ENCODE data around the gene SLC43A2. TPM values are rescaled to one million over a fixed set of nuclear protein-coding genes. Genes with fewer than 3 reads are reported as not detected.
"Not testable (repeated sequence)": the region's sequence is repeated elsewhere in the genome, so short reads cannot be mapped to it uniquely, and the experiment has no call there.

The SLC43A2 gene
- total and polyA plus RNA-seq, 2 donors = 6.8 to 19.6 TPM

DNA sequence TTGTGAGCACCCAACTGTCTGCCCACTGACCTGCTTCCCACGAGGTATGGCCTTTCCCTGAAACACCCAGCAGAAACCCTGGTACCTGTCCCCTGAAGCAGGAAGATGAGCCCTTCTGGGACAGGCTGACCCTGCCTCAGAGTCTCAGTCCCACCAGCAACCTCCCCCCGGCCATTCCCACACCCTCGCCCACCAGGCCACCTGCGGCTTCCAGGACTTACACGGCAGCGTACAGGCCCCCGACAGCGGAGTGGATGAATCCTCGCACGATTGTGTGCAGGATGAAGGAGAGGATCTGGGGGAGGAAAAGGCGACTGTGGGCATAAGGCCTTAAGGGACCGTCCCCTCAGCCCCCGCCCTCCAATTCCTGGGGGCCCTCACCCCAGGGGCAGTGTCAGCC lies 50.6 kb downstream of the SLC43A2 start:
- peak overlapping the region; percentile 87 for H3K27ac ChIP-seq (ENCODE audit: low read depth)
- H3K36me3 ChIP-seq (ENCODE audit: insufficient read depth) = no peaks in the 10 kb centered on the region
- no peaks in the 10 kb centered on the region for H3K4me1 ChIP-seq (ENCODE audit: insufficient read depth)
- WGBS = 94% methylated on average over 13 of the region's 13 CpGs
- no peak overlapping the region for H3K4me3 ChIP-seq (ENCODE audit: low read depth, low read length)
- DNase-seq (ENCODE audit: extremely low spot score) = no peak

DNA sequence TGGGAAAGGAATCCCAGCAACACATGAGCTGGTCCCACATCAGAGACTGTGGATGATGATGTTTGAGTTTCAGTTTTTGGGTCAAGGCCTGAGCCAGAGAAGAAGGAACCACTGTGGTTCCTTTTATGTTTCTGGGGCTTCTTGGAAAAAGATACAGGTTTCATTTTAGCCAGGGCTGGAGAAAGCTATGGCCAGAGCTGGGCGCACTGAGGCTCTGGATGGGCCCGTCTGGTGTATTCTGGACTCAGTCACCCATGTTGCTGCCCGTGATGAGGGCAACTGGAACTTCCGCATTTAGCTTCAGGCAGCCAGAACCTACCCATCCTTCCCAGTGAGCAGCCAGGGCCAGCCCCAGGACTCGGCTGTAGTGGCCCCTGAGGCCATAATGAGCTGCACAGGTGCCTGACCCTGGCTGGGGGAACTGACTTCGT lies 51.0 kb downstream of the SLC43A2 start:
- no peak overlapping the region for H3K4me3 ChIP-seq (ENCODE audit: low read depth, low read length)
- no peaks in the 10 kb centered on the region for H3K4me1 ChIP-seq (ENCODE audit: insufficient read depth)
- no peak for DNase-seq (ENCODE audit: extremely low spot score)
- 81% methylated on average over 6 of the region's 6 CpGs for WGBS
- no peaks in the 10 kb centered on the region for H3K36me3 ChIP-seq (ENCODE audit: insufficient read depth)
- peak overlapping the region; percentile 87 for H3K27ac ChIP-seq (ENCODE audit: low read depth)

DNA sequence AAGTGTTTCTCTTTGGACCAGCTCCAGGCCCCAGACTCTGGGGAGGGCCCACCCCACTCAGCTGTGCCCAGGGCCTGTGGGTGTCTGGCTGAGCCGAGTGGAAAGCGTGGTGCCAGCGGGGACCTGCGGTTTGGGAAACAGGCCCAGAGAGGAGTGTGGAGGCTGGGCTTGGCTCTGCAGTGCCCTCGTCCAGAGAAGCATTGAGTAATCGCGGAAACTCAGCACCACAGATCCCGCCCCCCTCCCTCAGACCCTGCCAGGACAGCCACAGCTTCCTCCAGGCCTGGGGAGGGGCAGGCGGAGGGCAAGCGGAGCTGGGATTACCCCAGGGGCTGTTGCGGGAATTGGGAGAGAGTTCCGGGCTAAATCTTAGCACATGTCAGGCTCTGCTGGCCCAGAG lies 51.5 kb downstream of the SLC43A2 start:
- H3K36me3 ChIP-seq (ENCODE audit: insufficient read depth) = no peaks in the 10 kb centered on the region
- peak overlapping the region; percentile 87 for H3K27ac ChIP-seq (ENCODE audit: low read depth)
- 16% methylated on average over 12 of the region's 12 CpGs for WGBS
- DNase-seq (ENCODE audit: extremely low spot score) = no peak
- H3K4me1 ChIP-seq (ENCODE audit: insufficient read depth) = no peaks in the 10 kb centered on the region
- no peak overlapping the region for H3K4me3 ChIP-seq (ENCODE audit: low read depth, low read length)

DNA sequence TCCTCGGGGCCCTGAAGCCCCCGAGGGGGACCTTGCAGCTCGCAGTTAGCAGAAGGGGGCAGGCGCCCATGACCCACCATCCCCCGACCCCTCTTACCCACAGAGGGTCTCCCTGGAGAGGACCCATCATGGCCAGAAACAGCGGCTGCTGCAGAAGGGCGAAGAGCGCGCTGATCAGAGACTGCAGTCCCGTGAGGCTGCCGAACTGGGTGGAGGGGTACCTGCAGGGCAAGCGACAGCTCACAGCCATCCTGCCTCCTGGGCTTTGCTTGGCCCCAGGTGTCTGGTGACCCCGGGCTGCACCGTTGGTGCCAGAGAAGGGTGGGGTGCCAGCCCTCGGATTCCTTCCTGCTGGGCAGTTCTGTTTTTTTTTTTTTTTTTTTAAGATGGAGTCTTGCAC lies 52.1 kb downstream of the SLC43A2 start:
- 93% methylated on average over 15 of the region's 15 CpGs for WGBS
- DNase-seq (ENCODE audit: extremely low spot score) = no peak
- Histone ChIP-seq H3K4me1 (ENCODE audit: insufficient read depth) (no peaks in the 10 kb centered on the region), H3K4me3 (ENCODE audit: low read depth, low read length) (no peak overlapping the region), H3K36me3 (ENCODE audit: insufficient read depth) (no peaks in the 10 kb centered on the region), H3K27ac (ENCODE audit: low read depth) (no peak overlapping the region)

GRCh38 chr17:1574697-1575471 lies 53.8 kb downstream of the SLC43A2 start:
- WGBS = 39% methylated on average over 45 of the region's 45 CpGs
- no peak for DNase-seq (ENCODE audit: extremely low spot score)
- H3K36me3 ChIP-seq (ENCODE audit: insufficient read depth) = no peaks in the 10 kb centered on the region
- H3K4me1 ChIP-seq (ENCODE audit: insufficient read depth) = no peaks in the 10 kb centered on the region
- H3K4me3 ChIP-seq (ENCODE audit: low read depth, low read length) = no peak overlapping the region
- peak overlapping the region; percentile 44 for H3K27ac ChIP-seq (ENCODE audit: low read depth)

DNA sequence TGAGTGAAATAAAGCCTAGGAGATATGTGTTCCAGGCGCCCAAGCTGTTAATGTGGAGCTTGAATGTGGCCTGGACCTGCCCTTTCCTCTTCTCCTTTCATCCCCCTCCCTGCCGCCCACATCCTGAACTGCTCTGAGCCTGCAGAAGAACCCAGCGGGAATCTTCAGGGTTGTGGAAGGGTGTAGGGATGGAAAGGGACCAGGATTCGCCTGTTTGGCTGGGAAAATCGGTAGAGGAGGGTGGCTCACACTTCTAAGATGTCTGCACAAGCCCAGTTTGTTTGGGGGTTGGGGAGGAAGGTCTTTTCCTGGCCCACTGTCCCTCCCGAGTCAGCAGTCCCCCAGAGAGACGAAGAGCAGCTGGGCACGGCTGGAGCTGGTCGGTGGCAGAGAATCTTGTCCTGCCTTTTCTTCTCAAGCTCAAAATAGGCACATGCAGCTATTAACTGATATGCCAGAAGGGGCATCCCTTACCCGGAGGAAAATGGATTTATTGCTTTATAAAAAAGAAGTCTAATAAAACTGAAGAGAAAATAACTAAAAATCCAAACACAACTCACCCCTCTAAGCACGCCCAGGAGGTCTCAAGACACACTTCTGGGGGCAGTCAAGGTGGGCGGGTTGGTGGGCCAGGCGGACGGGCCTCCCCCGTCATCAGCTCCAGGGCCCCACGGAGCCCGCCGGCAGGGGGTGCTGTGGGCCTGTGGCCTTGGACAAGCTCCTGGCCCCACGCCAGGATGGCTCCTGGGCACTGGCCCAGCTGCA lies 54.5 kb downstream of the SLC43A2 start:
- DNase-seq (ENCODE audit: extremely low spot score) = no peak
- Histone ChIP-seq H3K4me1 (ENCODE audit: insufficient read depth) (no peaks in the 10 kb centered on the region), H3K36me3 (ENCODE audit: insufficient read depth) (no peaks in the 10 kb centered on the region), H3K4me3 (ENCODE audit: low read depth, low read length) (no peak overlapping the region), H3K27ac (ENCODE audit: low read depth) (no peak overlapping the region)
- 15% methylated on average over 19 of the region's 19 CpGs for whole genome bisulfite sequencing

DNA sequence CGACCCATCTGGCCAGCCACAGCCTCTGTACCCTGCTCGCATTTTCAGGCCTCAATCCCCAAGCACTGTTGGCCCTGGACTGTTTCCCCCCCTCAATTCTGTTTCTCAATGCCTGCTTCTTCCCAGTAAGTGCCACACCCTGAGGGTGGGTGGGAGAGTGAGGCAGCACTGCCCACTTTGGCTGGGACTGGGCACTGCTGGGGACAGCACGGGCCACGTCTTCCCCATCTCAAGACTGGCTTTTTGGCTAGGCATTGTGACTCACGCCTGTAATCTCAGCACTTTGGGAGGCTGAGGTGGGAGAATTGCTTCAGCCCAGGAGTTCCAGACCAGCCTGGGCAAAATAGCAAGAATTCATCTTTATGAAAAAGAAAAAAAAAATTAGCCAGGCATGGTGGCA lies 56.0 kb downstream of the SLC43A2 start:
- H3K36me3 ChIP-seq (ENCODE audit: insufficient read depth); H3K4me3 ChIP-seq (ENCODE audit: low read depth, low read length); H3K27ac ChIP-seq (ENCODE audit: low read depth); H3K4me1 ChIP-seq (ENCODE audit: insufficient read depth); DNase-seq (ENCODE audit: extremely low spot score): not testable (repeated sequence)
- 85% methylated on average over 5 of the region's 5 CpGs for WGBS

DNA sequence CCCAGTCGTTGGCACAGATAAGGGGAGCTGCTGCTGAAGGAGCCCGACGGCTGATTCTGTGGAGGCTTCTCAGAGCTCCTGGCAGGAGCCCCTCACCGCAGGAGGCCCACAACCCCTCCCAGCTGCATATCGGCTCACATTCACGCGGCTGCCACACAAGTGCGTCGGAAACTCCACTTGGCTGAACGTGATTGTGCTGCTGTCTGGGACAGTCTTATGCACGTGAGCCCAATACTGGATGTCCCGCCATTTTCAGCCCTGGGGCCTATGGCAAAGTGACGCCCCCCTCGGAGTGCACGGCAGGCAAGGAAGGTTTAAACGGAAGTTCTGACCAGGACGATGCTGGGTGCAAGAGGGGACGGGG lies 57.3 kb downstream of the SLC43A2 start:
- WGBS = 78% methylated on average over 18 of the region's 18 CpGs

GRCh38 chr17:1568950-1569810 lies 59.5 kb downstream of the SLC43A2 start:
- Histone ChIP-seq H3K27ac (ENCODE audit: low read depth) (no peak overlapping the region), H3K36me3 (ENCODE audit: insufficient read depth) (no peaks in the 10 kb centered on the region), H3K4me3 (ENCODE audit: low read depth, low read length) (no peak overlapping the region), H3K4me1 (ENCODE audit: insufficient read depth) (no peaks in the 10 kb centered on the region)
- DNase-seq (ENCODE audit: extremely low spot score) = no peak
- WGBS = 60% methylated on average over 27 of the region's 27 CpGs

More for the DNA sequence above, 57.3 kb downstream of the SLC43A2 start:
- H3K4me1 ChIP-seq (ENCODE audit: insufficient read depth) = no peaks in the 10 kb centered on the region
- no peak overlapping the region for H3K27ac ChIP-seq (ENCODE audit: low read depth)
- no peak overlapping the region for H3K4me3 ChIP-seq (ENCODE audit: low read depth, low read length)
- H3K36me3 ChIP-seq (ENCODE audit: insufficient read depth) = no peaks in the 10 kb centered on the region
- no peak for DNase-seq (ENCODE audit: extremely low spot score)

GRCh38 chr17:1566505-1567199 lies 62.0 kb downstream of the SLC43A2 start:
- no peaks in the 10 kb centered on the region for H3K36me3 ChIP-seq (ENCODE audit: insufficient read depth)
- 60% methylated on average over 14 of the region's 14 CpGs for WGBS

GRCh38 chr17:1565877-1566276 lies 62.8 kb downstream of the SLC43A2 start:
- Histone ChIP-seq H3K27ac (ENCODE audit: low read depth) (no peak overlapping the region), H3K4me3 (ENCODE audit: low read depth, low read length) (no peak overlapping the region), H3K4me1 (ENCODE audit: insufficient read depth) (no peaks in the 10 kb centered on the region), H3K36me3 (ENCODE audit: insufficient read depth) (no peaks in the 10 kb centered on the region)
- WGBS = 61% methylated on average over 6 of the region's 6 CpGs
- no peak for DNase-seq (ENCODE audit: extremely low spot score)

More at GRCh38 chr17:1566505-1567199, 62.0 kb downstream of the SLC43A2 start:
- no peak overlapping the region for H3K27ac ChIP-seq (ENCODE audit: low read depth)
- no peak for DNase-seq (ENCODE audit: extremely low spot score)
- no peaks in the 10 kb centered on the region for H3K4me1 ChIP-seq (ENCODE audit: insufficient read depth)
- H3K4me3 ChIP-seq (ENCODE audit: low read depth, low read length) = no peak overlapping the region

DNA sequence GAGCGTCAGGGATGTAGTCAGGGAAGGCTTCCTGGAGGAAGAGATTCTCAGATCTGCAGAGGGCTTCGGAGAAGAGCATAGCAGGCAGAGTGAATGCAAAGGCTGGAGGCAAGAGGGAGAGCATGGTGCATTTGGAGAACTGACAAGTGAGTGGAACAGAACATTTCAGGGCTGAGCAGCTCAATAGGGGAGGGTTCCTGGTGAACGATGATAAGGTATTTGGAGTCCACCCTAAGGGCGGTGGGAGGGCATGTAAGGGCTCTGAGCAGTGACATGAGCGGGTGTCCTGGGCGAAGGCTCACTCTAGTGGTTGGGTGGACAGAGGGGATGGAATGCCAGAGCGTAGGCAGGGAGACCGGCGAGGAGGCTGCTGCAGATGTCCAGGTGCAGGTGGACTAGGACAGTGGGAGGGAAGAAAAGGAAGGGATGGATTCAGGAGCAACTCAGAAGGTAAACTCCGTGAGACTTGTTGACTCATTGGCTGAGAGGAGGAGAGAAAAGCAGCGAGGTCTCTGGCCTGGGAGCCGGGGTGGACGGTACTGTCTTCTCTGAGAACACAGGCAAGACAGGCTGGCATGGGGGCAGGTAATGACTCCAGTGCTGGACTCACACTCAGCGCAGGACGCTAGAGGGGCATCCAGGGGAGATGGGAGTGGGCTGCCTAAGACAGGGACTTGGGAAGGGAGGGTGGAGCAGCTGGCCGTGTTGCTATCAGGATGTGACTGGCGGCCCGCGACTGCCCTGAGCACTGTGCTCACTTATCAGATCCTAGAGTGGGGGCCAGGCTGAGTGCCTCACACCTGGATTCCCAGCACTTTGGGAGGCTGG lies 64.6 kb downstream of the SLC43A2 start:
- Histone ChIP-seq H3K36me3 (ENCODE audit: insufficient read depth) (no peaks in the 10 kb centered on the region), H3K27ac (ENCODE audit: low read depth) (no peak overlapping the region), H3K4me1 (ENCODE audit: insufficient read depth) (no peaks in the 10 kb centered on the region), H3K4me3 (ENCODE audit: low read depth, low read length) (no peak overlapping the region)
- WGBS = 66% methylated on average over 19 of the region's 19 CpGs
- DNase-seq (ENCODE audit: extremely low spot score) = no peak
